ENCODE data around the gene STARD5.

Gene STARD5

GRCh38 chr15:81296673-81297072 lies 27.3 kb downstream of the STARD5 start:
- H3K9ac ChIP-seq (ENCODE audit: low read depth, low read length): no peak overlapping the region
- no peaks in the 10 kb centered on the region for H3K9me3 ChIP-seq (ENCODE audit: control insufficient read depth, insufficient read depth, low read length)
- H3K27me3 ChIP-seq (ENCODE audit: control insufficient read depth, insufficient read depth, low read length): no peaks in the 10 kb centered on the region
- no peaks in the 10 kb centered on the region for H3K4me1 ChIP-seq (ENCODE audit: control insufficient read depth, insufficient read depth, low read length)
- no peak overlapping the region for H3K4me3 ChIP-seq (ENCODE audit: low read depth, low read length)
- no peaks in the 10 kb centered on the region for H3K36me3 ChIP-seq (ENCODE audit: control insufficient read depth, insufficient read depth, low read length)

GRCh38 chr15:81296186-81296585 lies 27.8 kb downstream of the STARD5 start:
- no peaks in the 10 kb centered on the region for H3K27me3 ChIP-seq (ENCODE audit: control insufficient read depth, insufficient read depth, low read length)
- no peaks in the 10 kb centered on the region for H3K9me3 ChIP-seq (ENCODE audit: control insufficient read depth, insufficient read depth, low read length)
- no peaks in the 10 kb centered on the region for H3K36me3 ChIP-seq (ENCODE audit: control insufficient read depth, insufficient read depth, low read length)
- H3K4me1 ChIP-seq (ENCODE audit: control insufficient read depth, insufficient read depth, low read length): no peaks in the 10 kb centered on the region
- no peak overlapping the region for H3K9ac ChIP-seq (ENCODE audit: low read depth, low read length)
- no peak overlapping the region for H3K4me3 ChIP-seq (ENCODE audit: low read depth, low read length)

DNA sequence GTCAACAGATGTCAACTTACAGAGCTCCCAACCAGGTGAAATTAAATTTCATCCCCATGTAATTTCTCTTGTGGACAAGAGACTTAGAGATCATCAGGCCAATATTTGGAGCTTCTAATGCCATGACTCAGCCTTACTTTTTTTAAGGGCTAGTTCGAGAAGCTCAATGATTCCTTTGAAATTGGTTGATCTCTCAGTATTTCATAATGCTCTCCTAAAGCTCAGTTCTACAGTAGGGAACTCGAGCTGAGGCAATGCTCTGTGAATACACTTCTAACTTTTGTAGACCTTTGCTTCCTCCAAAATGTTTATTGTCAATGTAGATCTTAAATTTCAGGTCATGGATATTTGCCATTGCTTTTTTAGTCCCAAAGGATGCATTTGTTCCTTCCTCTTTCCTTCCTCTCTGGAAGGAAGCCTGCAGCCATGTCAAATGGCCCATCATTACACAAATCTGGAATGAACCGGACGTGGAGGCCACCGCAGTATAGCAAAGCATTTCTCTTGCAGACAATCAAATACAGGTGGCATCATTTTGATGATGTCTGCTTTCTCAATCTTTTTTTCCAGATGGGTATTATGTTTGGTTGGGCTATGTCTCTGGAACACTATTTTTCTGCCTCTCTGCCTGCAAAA lies 28.3 kb downstream of the STARD5 start:
- Histone ChIP-seq H3K27me3 (ENCODE audit: control insufficient read depth, insufficient read depth, low read length) (no peaks in the 10 kb centered on the region), H3K4me1 (ENCODE audit: control insufficient read depth, insufficient read depth, low read length) (no peaks in the 10 kb centered on the region), H3K9ac (ENCODE audit: low read depth, low read length) (no peak overlapping the region), H3K4me3 (ENCODE audit: low read depth, low read length) (no peak overlapping the region), H3K36me3 (ENCODE audit: control insufficient read depth, insufficient read depth, low read length) (no peaks in the 10 kb centered on the region), H3K9me3 (ENCODE audit: control insufficient read depth, insufficient read depth, low read length) (no peaks in the 10 kb centered on the region)

DNA sequence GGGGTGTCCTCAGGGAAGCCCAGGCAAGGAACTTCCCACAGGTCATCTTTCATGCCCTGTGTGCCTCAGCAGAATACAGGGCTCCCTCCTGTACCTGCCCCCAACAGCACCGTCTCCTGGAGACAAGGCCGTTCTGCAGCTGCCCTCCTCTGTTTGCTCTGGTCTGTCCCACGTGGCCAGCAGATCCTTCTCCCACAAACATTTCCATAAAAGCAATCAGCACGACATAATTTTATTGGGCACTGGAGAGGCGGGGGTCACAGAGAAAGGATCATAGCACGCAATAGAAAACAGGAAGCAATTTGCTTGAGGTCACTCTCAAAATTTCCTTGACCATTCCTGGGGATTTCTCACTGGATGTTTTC lies 29.4 kb downstream of the STARD5 start:
- no peaks in the 10 kb centered on the region for H3K27me3 ChIP-seq (ENCODE audit: control insufficient read depth, insufficient read depth, low read length)
- H3K36me3 ChIP-seq (ENCODE audit: control insufficient read depth, insufficient read depth, low read length): no peaks in the 10 kb centered on the region
- H3K4me1 ChIP-seq (ENCODE audit: control insufficient read depth, insufficient read depth, low read length): no peaks in the 10 kb centered on the region
- no peaks in the 10 kb centered on the region for H3K9me3 ChIP-seq (ENCODE audit: control insufficient read depth, insufficient read depth, low read length)
- no peak overlapping the region for H3K4me3 ChIP-seq (ENCODE audit: low read depth, low read length)
- H3K9ac ChIP-seq (ENCODE audit: low read depth, low read length): no peak overlapping the region

DNA sequence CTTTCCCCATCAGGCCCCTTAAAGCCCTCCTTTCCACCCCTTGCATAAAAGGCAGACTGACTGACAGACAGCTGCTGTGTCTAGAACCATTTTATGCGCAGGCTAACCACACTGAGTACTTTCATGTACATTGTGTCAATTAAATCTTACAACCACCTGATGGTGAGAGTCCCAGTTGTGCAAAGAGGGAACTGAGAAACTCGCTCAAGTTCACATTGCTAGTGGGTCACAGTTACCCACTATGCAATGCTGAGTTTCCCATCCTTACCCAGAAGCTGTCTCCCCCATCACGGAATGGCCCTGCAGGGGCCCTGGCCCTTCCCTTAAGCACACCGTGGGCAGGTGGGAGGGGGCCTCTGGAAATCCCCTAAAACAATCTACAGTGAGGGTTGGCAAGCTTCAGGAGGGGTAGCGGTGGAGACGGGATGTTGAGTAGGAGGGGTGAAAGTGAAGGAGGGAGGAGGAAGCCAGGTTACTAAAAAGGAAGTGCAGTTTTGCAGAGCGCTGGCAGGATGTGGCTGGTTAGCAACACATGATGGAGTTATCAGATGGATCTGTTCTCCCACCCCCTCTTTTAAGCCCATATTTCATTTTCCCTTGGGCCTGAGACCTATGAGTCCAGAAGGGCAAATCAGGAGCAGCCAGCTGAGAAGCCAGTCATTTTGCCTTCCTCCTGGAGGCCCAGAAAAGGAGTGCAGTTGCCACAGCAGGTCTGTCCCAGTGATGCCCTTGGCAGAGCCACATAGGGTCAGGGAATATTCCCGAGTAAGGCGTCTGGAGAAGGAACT lies 30.0 kb downstream of the STARD5 start:
- Histone ChIP-seq H3K4me3 (ENCODE audit: low read depth, low read length) (no peak overlapping the region), H3K27me3 (ENCODE audit: control insufficient read depth, insufficient read depth, low read length) (no peaks in the 10 kb centered on the region), H3K9me3 (ENCODE audit: control insufficient read depth, insufficient read depth, low read length) (no peaks in the 10 kb centered on the region), H3K9ac (ENCODE audit: low read depth, low read length) (no peak overlapping the region), H3K4me1 (ENCODE audit: control insufficient read depth, insufficient read depth, low read length) (no peaks in the 10 kb centered on the region), H3K36me3 (ENCODE audit: control insufficient read depth, insufficient read depth, low read length) (no peaks in the 10 kb centered on the region)

DNA sequence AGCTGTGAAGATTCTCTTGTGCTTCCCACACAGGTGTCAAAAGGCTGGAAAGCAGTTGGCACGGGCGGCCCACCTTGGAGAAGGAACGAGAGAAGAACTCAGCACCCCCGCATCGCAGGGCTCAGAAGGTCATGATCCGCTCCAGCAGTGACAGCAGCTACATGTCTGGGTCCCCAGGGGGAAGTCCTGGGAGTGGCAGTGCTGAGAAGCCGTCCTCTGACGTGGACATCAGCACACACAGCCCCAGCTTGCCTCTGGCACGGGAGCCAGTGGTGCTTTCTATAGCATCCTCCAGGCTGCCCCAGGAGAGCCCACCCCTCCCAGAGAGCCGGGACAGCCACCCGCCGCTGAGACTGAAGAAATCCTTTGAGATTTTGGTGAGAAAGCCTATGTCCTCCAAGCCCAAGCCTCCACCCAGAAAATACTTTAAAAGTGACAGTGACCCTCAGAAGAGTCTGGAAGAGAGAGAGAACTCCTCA lies 31.4 kb downstream of the STARD5 start:
- H3K9ac ChIP-seq (ENCODE audit: low read depth, low read length): no peak overlapping the region
- H3K36me3 ChIP-seq (ENCODE audit: control insufficient read depth, insufficient read depth, low read length): no peaks in the 10 kb centered on the region
- H3K27me3 ChIP-seq (ENCODE audit: control insufficient read depth, insufficient read depth, low read length): no peaks in the 10 kb centered on the region
- no peaks in the 10 kb centered on the region for H3K4me1 ChIP-seq (ENCODE audit: control insufficient read depth, insufficient read depth, low read length)
- H3K9me3 ChIP-seq (ENCODE audit: control insufficient read depth, insufficient read depth, low read length): no peaks in the 10 kb centered on the region
- H3K4me3 ChIP-seq (ENCODE audit: low read depth, low read length): no peak overlapping the region

DNA sequence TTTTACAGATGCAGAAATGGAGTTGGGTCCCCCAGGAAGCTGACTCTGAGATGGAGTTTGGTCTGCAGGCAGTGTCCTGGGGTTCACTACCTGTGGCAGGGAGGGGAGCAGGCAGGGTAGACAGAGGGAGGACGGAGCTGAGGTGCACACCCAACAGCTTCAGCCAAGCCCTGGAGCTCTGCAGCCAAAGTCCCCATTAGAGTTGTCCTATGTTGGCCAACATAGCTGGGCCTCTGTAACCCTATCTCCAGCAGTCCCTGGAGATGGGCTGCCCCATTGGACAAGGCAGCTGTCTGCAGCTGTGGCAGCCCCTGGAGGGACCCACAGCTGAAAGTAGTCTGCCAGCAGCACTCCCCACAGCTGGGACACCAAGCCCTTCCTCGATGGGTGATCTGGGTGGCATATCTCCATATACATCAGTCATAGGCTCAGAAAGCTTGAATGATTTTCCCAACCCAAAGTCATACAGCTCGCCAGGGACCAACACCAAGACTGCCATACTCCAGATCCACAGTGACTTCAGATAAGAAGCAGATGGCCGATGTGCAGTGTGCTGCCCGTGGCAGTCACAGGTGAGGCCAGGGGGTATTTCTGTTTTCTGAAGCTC lies 31.9 kb downstream of the STARD5 start:
- Histone ChIP-seq H3K9me3 (ENCODE audit: control insufficient read depth, insufficient read depth, low read length) (no peaks in the 10 kb centered on the region), H3K9ac (ENCODE audit: low read depth, low read length) (no peak overlapping the region), H3K4me3 (ENCODE audit: low read depth, low read length) (no peak overlapping the region), H3K4me1 (ENCODE audit: control insufficient read depth, insufficient read depth, low read length) (no peaks in the 10 kb centered on the region), H3K27me3 (ENCODE audit: control insufficient read depth, insufficient read depth, low read length) (no peaks in the 10 kb centered on the region), H3K36me3 (ENCODE audit: control insufficient read depth, insufficient read depth, low read length) (no peaks in the 10 kb centered on the region)

- Histone ChIP-seq H3K36me3 (ENCODE audit: control insufficient read depth, insufficient read depth, low read length) (no peaks in the 10 kb centered on the region), H3K9me3 (ENCODE audit: control insufficient read depth, insufficient read depth, low read length) (no peaks in the 10 kb centered on the region), H3K4me3 (ENCODE audit: low read depth, low read length) (no peak overlapping the region), H3K9ac (ENCODE audit: low read depth, low read length) (no peak overlapping the region), H3K4me1 (ENCODE audit: control insufficient read depth, insufficient read depth, low read length) (no peaks in the 10 kb centered on the region), H3K27me3 (ENCODE audit: control insufficient read depth, insufficient read depth, low read length) (no peaks in the 10 kb centered on the region)
Observed at GRCh38 chr15:81289910-81290309, 34.0 kb downstream of the STARD5 start.

DNA sequence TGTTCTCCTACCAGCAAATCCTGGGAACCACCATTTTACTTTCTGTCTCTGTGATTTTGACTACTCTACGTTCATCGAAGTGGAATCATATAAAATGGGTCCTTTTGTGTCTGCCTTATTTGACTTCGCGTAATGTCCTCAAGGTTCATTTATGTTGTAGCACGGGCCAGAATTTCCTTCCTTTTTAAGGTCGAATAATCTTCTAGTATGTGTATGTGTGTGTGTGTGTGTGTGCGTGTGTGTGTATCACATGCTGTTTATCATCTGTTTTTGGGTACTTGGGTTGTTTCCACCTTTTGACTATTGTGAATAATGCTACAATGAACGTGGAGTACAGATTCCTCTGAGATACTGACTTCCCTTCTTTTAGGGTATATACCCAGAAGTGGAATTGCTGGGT lies 35.3 kb downstream of the STARD5 start:
- Histone ChIP-seq H3K9me3 (ENCODE audit: control insufficient read depth, insufficient read depth, low read length) (no peaks in the 10 kb centered on the region), H3K27me3 (ENCODE audit: control insufficient read depth, insufficient read depth, low read length) (no peaks in the 10 kb centered on the region), H3K4me1 (ENCODE audit: control insufficient read depth, insufficient read depth, low read length) (no peaks in the 10 kb centered on the region), H3K36me3 (ENCODE audit: control insufficient read depth, insufficient read depth, low read length) (no peaks in the 10 kb centered on the region), H3K9ac (ENCODE audit: low read depth, low read length) (no peak overlapping the region), H3K4me3 (ENCODE audit: low read depth, low read length) (no peak overlapping the region)

- Histone ChIP-seq H3K4me3 (ENCODE audit: low read depth, low read length) (no peak overlapping the region), H3K27me3 (ENCODE audit: control insufficient read depth, insufficient read depth, low read length) (no peaks in the 10 kb centered on the region), H3K36me3 (ENCODE audit: control insufficient read depth, insufficient read depth, low read length) (no peaks in the 10 kb centered on the region), H3K9me3 (ENCODE audit: control insufficient read depth, insufficient read depth, low read length) (no peaks in the 10 kb centered on the region), H3K9ac (ENCODE audit: low read depth, low read length) (no peak overlapping the region), H3K4me1 (ENCODE audit: control insufficient read depth, insufficient read depth, low read length) (no peaks in the 10 kb centered on the region)
Observed at GRCh38 chr15:81288040-81288439, 35.9 kb downstream of the STARD5 start.

DNA sequence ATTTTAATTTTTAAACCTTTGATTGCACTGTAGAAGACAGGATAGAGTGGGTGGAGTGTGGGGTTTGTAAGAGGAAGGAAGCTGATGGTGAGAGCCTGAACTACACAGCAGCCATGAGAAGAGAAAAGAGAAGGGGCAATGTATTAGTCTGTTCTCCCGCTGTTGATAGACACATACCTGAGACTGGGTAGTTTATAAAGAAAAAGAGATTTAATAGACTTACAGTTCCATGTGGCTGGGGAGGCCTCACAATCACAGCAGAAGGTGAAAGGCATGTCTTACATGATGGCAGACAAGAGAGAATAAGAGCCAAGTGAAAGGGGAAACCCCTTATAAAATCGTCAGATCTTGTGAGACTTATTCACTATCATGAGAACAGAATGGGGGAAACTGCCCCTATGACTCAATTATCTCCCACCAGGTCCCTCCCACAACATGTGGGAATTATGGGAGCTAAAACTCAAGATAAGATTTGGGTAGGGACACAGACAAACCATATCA lies 37.3 kb downstream of the STARD5 start:
- no peaks in the 10 kb centered on the region for H3K9me3 ChIP-seq (ENCODE audit: control insufficient read depth, insufficient read depth, low read length)
- no peaks in the 10 kb centered on the region for H3K4me1 ChIP-seq (ENCODE audit: control insufficient read depth, insufficient read depth, low read length)
- no peaks in the 10 kb centered on the region for H3K36me3 ChIP-seq (ENCODE audit: control insufficient read depth, insufficient read depth, low read length)
- no peaks in the 10 kb centered on the region for H3K27me3 ChIP-seq (ENCODE audit: control insufficient read depth, insufficient read depth, low read length)
- no peak overlapping the region for H3K4me3 ChIP-seq (ENCODE audit: low read depth, low read length)
- no peak overlapping the region for H3K9ac ChIP-seq (ENCODE audit: low read depth, low read length)

GRCh38 chr15:81285461-81285860 lies 38.5 kb downstream of the STARD5 start:
- no peaks in the 10 kb centered on the region for H3K27me3 ChIP-seq (ENCODE audit: control insufficient read depth, insufficient read depth, low read length)
- H3K4me1 ChIP-seq (ENCODE audit: control insufficient read depth, insufficient read depth, low read length): no peaks in the 10 kb centered on the region
- no peaks in the 10 kb centered on the region for H3K36me3 ChIP-seq (ENCODE audit: control insufficient read depth, insufficient read depth, low read length)
- no peak overlapping the region for H3K4me3 ChIP-seq (ENCODE audit: low read depth, low read length)
- no peaks in the 10 kb centered on the region for H3K9me3 ChIP-seq (ENCODE audit: control insufficient read depth, insufficient read depth, low read length)
- no peak overlapping the region for H3K9ac ChIP-seq (ENCODE audit: low read depth, low read length)
